HG03066 (cell line): ENCODE measurements around the gene ADGRV1.
A peak's percentile ranks its signal among the peaks of the same experiment; 100 is the strongest.

ENCODE experiments used
- ATAC-seq: cut with Tn5 transposase; IDR thresholded peaks from one replicate; pipeline ENCODE4 v1.9.1; 2021; ENCODE audit warnings: low read depth; ENCODE audit not compliant: unreplicated experiment

The ADGRV1 gene

DNA sequence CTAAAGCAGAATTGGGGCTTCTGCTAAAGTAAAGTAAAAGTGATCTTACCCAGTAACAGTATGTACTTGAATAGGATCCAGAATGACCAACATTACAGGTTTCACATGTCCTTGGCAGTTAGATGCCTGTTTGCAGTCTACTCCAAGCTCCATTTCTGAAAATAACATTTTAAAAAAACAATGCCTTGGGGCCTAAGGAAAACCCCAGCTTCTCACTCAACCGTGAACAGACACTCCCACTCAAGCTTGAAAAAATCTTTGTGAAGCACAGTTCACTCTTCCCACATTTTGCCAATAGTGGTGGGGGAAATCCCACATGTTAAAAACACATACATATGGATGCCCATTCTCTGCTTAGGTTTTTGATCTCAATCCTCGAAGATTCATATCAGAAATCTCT lies 520.4 kb downstream of the ADGRV1 start:
- ATAC-seq = no peak

DNA sequence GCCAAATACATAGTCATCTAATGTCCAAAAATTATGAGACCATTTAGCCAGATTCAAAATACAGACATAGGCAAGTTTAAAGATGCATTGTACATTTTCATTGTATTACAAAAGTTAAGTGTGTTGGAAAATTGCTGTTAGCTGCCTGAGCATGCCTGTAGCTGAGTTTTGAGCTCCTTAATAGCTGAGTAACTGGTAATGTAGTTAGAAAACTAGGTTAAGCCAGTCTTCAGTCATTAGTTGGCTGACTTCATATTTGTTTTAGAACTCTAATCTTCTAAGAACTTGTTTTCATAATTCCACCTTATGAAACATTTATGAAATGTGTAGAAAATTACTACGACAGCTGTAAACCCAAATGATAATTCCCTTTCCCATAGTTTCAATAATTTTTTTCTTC lies 531.2 kb downstream of the ADGRV1 start:
- no peak for ATAC-seq

DNA sequence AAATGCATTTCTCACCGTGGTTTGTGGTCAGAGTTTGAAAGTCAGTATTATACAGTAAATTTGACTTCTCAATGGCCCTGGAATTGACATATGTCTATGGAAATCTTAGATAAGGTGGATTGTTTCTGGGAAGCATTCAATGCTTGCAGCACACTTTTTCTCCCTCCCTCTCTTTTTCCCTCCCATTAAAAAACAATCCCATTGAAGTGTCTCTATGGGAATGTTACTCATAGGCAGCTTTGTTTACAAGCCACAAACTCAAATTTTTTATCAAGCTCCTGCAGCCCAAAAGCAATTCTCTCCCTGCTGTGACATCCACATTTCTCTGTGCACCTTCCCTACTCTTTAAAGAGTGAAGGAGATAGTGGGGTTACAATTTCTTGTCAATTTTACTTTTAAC lies 532.4 kb downstream of the ADGRV1 start:
- no peak for ATAC-seq

DNA sequence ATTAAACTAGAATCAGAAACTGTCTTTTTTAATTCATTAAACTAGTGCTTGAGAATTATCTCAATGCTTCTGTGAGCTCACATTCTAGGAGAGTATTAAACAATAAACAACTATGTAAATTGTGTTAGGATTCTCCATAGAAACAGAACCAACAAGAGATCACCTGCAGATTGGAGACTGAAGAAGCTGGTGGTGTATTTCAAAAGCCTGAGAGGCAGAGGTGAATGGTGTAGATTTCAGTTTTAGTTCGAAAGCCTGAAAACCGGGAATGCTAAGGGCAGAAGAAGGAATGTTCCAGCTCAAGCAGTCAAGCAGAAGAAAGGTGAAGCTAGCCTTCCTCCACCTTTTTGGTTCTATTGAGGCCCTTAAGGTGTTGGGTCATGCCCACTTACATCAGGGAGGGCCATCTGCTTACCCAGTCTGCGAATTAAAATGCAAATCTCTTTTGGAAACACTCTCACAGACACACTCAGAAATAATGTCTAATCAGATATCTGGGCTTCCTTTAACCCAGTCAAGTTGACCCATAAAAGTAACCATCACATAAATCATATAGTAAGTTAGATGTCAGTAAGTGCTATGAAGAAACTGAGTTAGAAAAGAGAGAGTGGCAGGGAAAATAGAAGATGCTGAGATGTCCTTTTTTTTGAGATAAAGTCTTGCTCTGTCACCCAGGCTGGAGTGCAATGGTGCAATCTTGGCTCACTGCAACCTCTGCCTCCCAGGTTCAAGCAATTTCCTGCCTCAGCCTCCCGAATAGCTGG lies 533.1 kb downstream of the ADGRV1 start:
- no peak for ATAC-seq

DNA sequence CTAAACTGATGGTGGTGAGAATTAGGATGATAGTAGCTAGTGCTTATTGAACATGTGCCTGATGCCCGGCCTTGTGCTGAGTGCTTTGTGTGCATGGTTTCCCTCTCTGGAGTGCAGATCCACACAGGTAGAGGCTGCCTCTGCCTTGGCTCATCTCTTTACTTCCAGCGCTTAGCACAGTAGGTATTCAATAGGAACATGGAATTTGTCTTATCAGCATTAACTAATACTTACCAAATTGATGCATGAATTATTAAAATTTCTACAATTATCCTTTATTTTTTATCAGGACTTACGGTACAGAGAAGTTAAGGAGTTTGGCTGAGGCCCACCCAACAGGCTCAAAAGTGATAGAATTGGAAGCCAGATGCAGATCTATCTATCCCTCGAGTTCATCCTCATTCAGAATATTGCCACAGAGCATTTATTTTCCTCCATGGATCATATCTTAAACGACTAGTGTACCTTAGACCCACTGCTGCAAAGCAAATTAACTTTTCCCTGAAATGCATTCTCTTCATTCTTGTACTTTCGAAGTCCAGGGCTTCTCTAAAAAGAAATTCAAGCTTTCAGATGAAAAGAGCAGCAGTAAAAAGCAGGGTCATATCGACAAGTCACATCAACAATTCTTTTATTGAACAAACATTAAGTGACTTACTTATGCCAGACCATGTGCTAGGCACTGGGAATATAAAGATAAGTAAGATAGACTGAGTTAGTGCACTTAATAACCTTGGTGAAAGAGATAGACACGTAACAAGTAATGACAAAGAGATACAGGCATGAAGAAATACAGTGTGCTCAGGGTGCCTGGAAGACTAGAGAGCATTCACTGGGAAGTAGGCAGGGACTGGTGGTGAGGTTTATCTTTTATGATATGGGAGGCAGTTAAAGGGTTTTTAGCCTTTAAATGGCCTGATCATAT lies 534.5 kb downstream of the ADGRV1 start:
- no peak for ATAC-seq

DNA sequence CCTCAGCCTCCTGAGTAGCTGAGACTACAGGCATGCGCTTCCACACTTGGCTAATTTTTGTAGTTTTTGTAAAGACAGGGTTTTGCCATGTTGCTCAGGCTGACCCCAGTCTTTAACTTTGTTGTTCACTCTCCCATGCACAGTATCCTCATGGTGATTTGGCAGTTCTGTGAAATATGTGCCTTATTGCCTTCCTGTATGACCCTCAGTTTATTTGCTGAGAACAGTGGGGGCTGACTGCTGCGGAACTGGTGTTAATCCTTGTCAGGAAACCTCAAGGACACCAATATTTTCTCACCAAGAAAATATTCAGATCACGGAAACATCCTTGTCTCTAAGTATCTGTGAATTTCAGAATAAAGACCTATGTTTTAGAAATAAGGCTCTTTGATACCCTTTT lies 536.7 kb downstream of the ADGRV1 start:
- ATAC-seq = no peak

DNA sequence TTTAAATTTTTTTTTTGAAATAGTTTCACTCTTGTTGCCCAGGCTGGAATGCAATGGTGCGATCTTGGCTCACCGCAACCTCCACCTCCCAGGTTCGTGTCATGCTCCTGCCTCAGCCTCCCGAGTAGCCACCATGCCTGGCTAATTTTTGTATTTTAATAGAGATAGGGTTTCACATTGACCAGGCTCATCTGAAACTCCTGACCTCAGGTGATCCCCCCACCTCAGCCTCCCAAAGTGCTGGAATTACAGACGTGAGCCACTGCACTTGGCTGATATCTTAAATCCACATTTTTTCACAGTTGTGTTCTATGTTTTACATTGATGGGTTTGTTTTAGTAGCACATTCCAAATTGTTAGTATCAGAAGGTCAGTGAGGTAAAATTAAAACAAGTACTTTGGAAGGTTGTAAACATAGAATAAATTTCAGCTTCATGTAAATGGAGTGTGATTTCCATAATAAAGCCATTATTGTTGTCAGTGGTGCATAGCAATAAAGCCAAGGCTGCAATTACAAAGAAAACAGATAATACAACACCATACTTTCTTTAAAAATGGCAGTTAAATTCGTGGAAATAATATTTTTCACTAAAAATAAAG lies 537.3 kb downstream of the ADGRV1 start:
- no peak for ATAC-seq

DNA sequence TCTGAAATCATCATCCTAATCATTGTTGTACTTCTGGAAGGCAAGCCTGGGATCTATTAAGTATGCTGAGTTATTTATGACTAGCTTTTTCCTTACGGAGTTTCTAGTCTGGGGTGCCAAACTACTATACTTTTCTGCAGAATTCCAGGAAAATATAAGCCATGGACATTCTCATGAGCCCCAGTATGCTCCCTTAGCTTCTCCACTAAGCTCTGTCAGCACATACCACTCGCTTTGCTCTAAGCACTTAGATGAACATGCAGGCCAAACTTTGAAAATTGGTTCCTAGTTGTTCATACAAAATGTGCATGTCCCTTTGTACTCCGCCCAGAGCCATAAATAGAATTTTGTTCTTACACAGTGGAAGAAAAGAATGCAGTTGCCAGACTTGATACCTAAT lies 539.9 kb downstream of the ADGRV1 start:
- ATAC-seq = no peak

DNA sequence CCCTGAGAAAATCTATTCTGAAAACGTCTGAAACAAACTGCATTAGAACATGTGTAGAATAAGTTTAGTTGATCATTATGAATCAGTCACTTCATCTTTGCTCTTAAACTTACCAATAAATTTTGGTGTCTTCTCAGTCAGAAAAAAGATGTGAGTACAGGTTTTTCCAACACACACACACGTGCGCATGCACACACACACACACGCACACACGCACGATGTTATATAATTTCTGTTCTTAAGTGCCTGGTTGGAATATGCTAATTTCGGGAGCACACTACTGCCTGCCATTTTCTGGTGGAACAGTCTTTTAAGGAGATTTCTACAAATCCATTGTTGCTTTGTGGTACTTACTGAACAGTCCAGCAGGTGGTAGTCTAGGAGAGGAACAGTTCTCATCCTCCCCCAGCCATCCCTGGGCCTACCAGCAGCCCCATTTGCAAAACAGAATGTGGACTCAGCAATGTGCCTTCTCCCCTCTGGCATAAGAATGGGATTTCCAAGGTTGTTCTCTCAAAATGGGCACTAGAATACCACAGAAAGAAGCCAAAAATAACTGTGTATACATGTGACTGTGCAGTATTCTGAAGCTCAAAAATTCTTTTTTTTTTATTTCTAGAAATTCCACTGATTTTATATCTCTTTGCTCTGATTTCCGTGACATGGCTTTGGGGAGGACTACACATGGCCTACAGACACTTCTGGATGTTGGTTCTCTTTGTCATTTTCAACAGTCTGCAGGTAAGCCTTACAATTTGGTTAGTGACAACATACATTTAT lies 543.2 kb downstream of the ADGRV1 start:
- peak; percentile 98 for ATAC-seq

DNA sequence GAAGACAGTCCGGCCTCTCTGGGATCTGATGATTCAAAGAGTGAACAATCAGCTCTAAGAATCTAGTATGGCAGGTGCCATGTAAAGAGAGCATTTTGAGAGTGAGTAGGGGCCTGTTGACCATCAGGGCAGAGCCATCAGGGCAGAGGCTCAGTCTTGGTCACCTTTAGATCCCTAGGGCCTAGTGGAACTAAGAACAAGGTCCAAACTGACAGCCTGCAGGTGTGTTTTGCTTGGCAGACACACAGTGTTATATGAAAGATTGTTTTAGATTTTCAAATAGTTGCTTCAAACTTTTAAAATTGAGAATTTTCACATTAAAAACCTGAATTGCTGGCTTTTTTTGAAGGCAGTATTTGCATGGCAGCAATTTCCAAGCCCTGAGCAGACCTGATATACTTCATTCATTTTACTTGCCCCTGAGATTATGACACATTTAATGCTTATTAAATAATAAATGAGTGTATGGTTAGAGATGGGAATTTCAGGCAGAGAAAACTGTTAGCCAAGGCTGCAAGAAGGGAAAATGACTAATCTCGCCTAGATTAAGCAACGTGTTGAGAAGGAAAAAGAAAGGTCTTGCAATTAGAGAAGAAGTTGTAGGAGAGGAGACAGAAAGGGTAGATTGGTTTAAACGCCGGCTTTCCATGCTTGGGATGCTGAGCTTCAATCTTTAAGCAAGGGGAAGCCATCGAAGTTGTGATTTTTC lies 544.9 kb downstream of the ADGRV1 start:
- ATAC-seq = no peak

DNA sequence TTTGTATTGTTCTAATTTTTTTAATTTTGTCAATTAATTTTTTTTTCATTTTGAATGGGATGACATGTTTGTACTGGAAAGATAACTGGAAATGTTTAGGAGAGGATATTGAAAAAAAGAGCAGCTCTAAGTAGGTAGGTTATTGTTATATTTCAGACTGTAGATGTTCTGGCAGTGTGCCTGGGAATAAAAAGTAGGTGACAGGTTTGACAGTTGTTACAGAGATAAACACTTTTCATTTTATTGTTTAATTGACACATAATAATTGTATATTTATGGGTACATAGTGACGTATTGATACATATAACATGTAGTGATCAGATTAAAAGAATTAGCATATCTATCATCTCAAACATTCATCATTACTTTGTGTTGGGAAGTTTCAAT lies 545.5 kb downstream of the ADGRV1 start:
- ATAC-seq = no peak

DNA sequence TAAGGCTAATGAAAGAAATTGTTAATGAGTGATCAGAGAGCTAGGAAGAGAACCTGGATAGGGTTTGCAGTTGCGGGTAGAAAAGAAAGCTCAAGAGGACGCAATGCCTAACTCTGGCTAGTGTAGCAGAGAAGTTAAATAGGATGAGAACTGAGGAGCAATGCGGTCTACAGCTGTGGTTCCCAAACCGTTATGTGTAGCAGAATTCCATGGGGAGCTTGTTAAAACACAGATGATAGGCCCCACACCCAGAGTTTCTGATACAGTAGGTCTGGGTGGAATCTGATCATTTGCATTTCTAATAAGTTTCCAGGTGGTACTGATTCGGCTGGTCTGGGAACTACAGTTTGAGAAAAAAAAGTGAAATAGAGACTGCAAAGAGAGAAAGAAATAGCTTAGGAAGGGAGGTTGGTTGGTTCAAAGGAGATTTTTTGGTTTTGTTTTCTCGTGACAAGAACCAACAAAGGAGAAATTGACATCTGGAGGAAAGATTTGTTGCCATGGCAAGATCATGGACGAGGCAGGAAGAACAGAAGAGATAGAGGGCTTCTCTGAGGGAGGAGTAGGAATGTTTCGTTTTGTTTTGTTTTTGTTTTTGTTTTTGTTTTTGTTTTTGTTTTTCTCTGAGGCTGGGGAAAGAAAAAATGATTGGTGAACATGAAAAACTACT lies 548.4 kb downstream of the ADGRV1 start:
- no peak for ATAC-seq

DNA sequence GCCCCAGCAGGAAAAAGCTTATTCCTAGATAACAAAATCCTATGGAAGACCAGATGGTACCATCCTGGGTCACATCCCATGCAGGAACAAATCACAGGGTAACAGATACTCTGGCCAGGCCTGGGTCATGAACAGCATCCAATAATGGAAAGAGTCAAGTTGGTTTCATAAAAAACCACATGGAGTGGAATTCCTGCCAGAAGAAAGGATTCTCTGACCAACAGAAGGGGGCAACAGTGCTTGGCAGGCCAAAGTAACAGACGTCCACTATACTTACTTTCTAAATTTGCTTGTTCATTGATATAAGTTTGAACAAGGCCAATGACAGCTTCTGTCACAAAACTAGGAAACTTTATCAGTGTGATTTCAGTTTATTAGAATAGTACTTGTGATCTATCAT lies 551.0 kb downstream of the ADGRV1 start:
- no peak for ATAC-seq

DNA sequence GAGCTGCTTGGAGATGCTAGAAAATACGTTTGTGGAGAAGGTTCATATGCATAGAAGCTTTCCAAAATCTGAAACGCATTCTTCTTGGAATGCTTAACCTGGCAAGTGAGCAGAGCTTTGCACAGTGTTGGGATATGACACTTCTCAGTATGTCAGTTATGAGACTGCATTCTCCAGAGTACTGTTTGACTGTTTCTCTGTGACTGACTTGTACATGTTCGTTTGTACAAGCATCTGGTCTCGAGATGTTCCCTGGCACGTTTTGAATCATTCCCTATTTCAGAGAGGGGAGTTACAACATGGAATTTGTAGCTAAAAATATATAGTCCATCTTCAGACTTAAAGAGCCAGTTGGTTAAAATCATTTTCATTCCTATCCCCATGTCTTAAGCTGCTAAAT lies 552.1 kb downstream of the ADGRV1 start:
- no peak for ATAC-seq

DNA sequence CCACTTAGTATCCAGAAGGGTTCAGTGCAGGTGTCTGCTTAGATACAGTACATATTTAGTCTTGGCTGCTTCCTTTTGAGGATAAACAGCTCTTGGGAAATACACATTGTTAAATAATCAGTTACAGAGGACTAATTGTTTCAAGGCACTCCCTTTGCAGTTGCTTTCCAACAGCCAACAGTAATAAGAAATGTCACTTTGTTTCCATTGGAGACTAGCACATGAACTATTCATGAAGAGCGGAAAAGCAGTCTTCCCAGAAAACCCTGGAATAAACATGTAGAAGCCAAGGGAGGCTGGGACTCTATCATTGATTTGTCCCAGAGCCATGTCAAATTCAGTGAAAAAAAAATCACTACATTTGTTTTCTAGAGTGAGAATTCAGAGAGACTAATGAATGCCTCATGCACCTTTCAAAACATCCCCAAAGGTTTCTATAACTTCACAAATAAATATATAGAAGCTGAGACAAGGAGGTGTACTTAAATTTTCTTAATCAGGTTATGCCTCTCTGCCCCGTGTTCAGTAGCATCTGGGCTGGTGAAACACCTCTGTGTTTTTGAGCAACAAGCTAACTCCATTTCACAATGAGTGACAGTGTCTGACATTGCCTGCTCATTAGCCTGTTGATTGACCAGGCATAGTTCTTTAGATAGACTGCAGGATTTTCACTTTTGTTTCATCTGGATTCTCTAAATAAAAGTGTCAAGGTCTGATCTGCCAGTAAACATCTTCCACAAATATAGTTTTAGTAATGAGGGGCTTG lies 553.1 kb downstream of the ADGRV1 start:
- no peak for ATAC-seq

DNA sequence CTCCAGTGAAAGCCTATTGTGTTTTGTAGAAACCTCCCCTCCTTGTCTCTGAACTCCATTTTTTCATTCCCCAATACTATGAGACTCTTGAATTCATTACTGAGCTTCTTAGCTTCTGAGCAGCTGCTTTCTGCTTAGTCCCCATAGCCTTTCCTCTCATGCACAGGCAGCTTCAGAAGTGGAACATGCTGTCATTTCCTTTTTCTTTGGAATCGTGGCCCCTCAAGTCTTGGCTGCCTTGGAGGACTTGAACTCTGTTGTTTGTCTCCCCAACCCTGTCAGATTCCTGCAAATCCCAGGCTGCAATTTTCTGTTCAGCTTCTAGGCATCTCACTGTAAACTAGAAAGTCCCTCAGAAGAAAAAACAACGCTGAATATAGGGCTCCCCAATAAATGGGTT lies 556.1 kb downstream of the ADGRV1 start:
- no peak for ATAC-seq

DNA sequence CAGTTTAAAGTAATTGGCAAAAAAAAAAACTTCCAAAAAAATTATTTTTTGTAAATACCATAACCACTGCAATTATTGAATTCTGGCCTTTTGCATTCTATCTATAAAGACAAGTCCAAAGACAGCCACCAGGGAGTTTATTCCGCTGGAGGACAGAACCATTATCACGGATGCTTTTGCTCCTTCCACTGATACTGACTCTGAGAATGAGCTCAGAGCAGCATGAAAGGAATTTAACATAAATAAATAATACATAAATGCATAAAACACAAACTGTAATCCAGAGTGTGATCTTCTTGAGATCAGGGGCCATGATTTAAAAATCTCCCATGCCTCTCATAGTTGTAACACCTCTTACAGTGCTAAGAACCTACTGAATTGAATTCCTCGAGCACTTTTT lies 559.8 kb downstream of the ADGRV1 start:
- ATAC-seq = no peak

DNA sequence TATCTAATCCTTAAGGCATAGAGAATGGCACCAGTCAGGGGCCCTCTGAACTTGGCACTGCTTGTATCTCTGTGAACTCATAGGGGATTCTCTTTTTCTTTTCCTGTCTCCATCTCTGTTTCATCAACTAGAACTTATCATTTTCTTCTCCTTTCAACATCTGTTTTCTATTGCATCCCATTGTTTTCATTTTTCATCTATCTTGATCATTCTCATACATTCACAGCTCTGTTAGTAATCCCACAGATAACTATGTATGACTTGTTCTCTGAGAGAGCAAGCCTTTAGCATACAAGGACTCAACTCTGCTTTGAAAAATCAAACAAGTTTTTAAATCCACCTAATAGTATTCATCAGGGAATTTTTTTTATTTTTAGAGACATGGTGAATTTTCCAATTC lies 560.2 kb downstream of the ADGRV1 start:
- no peak for ATAC-seq

DNA sequence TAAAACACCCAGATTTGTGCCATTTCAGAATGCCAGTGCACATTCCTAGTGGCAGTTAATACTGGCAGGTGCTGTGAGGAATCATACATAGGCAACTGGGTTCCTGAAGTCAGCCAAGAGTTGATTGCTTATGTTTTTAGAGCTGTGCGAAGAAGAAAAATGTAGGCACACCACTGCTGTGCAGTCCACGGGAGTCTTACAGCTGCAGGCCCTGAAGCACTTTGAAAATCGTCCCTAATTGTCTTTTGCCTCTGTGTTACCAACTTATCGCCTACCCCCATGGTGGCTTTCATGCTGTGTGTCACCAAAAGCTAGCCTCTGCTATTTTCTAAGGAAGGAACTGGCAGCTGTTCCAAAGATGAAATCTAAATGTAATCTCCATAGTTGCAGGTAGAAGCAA lies 560.6 kb downstream of the ADGRV1 start:
- ATAC-seq = no peak
